Caco-2 (cell line): Measurements from ENCODE around the gene EXOC6. TPM values are rescaled to one million over a fixed set of nuclear protein-coding genes. Genes with fewer than 3 reads are reported as not detected.

Experiments
- BruUV-seq: library from RNA; stranded (reverse); fragments of 400-500 nt; replicated peaks from 2 replicates; lab custom pipeline; 2021; lab: Mats Ljungman, UMichigan
- CTCF ChIA-PET: fragments of 300-600 bp; sonication (Branson Sonifier 250); formaldehyde crosslinking; loops from one replicate; lab custom pipeline; 2022; ENCODE audit warnings: antibody characterized with exemption; lab: Charles Lee
- POLR2A ChIA-PET: fragments of 300-600 bp; sonication (Branson Sonifier 250); formaldehyde crosslinking; loops from one replicate; lab custom pipeline; 2022; ENCODE audit warnings: antibody characterized with exemption; lab: Charles Lee
- DNase-seq, 2 experiments: peaks; one replicate each; pipeline versions ENCODE4 v3.0.0 to v3.0.0-alpha.2; 2020 to 2022
- H3K27me3 ChIP-seq: replicated peaks from 2 replicates; pipeline ENCODE4 v1.6.0; 2011; ENCODE audit warnings: low read length; ENCODE audit not compliant: control insufficient read depth, insufficient read depth
- H3K36me3 ChIP-seq: 2 replicates; pipeline ENCODE4 v1.5.1; 2011; ENCODE audit warnings: low read length; ENCODE audit not compliant: control insufficient read depth, insufficient read depth
- H3K4me1 ChIP-seq: fragments of 250-450 bp; sonication (Bioruptor Pico); 2 replicates; pipeline ENCODE4 v1.5.1; 2020; ENCODE audit warnings: mild to moderate bottlenecking
- H3K4me3 ChIP-seq: 2 replicates; pipeline ENCODE4 v1.5.1; 2011; ENCODE audit warnings: low read depth, mild to moderate bottlenecking, control low read depth, low read length
- H3K9me3 ChIP-seq: fragments of 250-450 bp; sonication (Bioruptor Pico); 2 replicates; pipeline ENCODE4 v1.5.1; 2020; ENCODE audit warnings: mild to moderate bottlenecking, moderate library complexity
- H3K27ac Mint-ChIP-seq: one replicate; pipeline ENCODE4 v1.8.0; 2022; ENCODE audit warnings: mixed read lengths; ENCODE audit not compliant: unreplicated experiment
- H3K27me3 Mint-ChIP-seq: one replicate; pipeline ENCODE4 v1.8.0; 2022; ENCODE audit warnings: mixed read lengths; ENCODE audit not compliant: insufficient read depth, unreplicated experiment
- H3K36me3 Mint-ChIP-seq: one replicate; pipeline ENCODE4 v1.8.0; 2022; ENCODE audit warnings: mild to moderate bottlenecking, mixed read lengths; ENCODE audit not compliant: insufficient read depth, unreplicated experiment
- H3K4me1 Mint-ChIP-seq: one replicate; pipeline ENCODE4 v1.8.0; 2022; ENCODE audit warnings: low read depth, mixed read lengths; ENCODE audit not compliant: unreplicated experiment
- H3K4me3 Mint-ChIP-seq: one replicate; pipeline ENCODE4 v1.8.0; 2022; ENCODE audit warnings: mild to moderate bottlenecking, moderate library complexity, mixed read lengths; ENCODE audit not compliant: unreplicated experiment
- H3K9me3 Mint-ChIP-seq: one replicate; pipeline ENCODE4 v1.8.0; 2022; ENCODE audit warnings: mixed read lengths; ENCODE audit not compliant: unreplicated experiment
- intact Hi-C: fragments of 100-400 bp; cut with micrococcal nuclease; formaldehyde crosslinking; loops from one replicate; pipeline ENCODE4 v1.10.0; 2022; ENCODE audit not compliant: unreplicated experiment
- total RNA-seq: library from RNA; stranded (reverse); gene quantifications from 2 replicates; pipeline ENCODE4 v1.2.3, GENCODE V29; 2022
- TF ChIP-seq, protein P1 (sequence below), 2 experiments: fragments of 200-600 bp in 1 of 2; IDR thresholded peaks; 1 replicate in 1 of 2; 2 replicates in 1 of 2; pipeline versions ENCODE4 v1.5.1 to v1.8.0; 2011 to 2022; ENCODE audit warnings: antibody characterized with exemption in 1 of 2, control low read depth in 1 of 2, inconsistent platforms in 1 of 2, low read depth in 1 of 2, low read length in 1 of 2, mild to moderate bottlenecking in 1 of 2, moderate library complexity in 1 of 2; ENCODE audit not compliant: insufficient read depth in 1 of 2, severe bottlenecking in 1 of 2, unreplicated experiment in 1 of 2

Gene EXOC6
- total RNA-seq, 1 experiment from 2014 or later = 12.5 TPM

DNA sequence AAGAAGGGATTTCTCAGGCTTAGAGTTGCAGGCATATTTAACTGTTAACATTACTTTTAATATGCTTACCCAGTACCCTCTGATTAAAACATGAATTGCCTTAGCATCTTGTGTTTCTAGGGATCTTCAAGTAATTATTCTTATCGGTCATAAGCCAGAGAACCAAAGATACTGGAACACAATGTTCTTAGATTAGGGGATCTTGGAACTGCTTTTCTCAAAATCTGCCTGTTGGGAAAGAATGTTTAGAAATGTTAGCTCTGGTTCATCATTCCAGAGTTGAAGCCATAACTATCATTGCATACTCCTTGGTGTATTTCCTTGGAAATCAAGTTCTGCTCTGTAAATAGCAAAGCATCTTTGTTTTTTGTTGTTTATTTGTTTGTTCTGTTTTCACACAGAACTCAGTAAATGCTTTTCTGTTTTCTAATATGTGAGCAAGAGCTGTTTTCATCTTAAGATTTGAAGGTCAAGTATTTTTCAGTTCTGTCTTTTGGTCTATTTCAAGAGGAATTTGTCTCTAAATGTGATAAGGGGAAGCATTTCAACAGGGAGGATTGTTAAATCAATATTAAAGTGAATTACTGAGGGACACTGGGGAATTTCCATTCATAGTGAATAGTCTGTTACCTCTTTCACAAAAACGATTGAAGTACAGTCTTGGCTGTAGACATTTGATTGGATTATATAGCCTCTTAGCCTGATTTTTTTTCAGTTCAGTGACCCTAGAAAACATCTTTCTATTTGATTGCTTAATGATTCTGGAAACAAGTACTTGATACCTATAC is 109.1 kb downstream of the EXOC6 start:
- intact Hi-C loops = no loop called here
- no peaks in the 10 kb centered on the region for H3K9me3 Mint-ChIP-seq
- H3K36me3 Mint-ChIP-seq = no peaks in the 10 kb centered on the region
- CTCF ChIA-PET = no interaction called here
- BruUV-seq = no TSS peak
- POLR2A ChIA-PET = no interaction called here
- TF ChIP-seq, protein P1, sequence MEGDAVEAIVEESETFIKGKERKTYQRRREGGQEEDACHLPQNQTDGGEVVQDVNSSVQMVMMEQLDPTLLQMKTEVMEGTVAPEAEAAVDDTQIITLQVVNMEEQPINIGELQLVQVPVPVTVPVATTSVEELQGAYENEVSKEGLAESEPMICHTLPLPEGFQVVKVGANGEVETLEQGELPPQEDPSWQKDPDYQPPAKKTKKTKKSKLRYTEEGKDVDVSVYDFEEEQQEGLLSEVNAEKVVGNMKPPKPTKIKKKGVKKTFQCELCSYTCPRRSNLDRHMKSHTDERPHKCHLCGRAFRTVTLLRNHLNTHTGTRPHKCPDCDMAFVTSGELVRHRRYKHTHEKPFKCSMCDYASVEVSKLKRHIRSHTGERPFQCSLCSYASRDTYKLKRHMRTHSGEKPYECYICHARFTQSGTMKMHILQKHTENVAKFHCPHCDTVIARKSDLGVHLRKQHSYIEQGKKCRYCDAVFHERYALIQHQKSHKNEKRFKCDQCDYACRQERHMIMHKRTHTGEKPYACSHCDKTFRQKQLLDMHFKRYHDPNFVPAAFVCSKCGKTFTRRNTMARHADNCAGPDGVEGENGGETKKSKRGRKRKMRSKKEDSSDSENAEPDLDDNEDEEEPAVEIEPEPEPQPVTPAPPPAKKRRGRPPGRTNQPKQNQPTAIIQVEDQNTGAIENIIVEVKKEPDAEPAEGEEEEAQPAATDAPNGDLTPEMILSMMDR (IDR thresholded peaks at IDR 0.05; ENCODE audit: insufficient read depth in 1 of 2, low read depth in 1 of 2, low read length in 1 of 2, severe bottlenecking in 1 of 2, unreplicated experiment in 1 of 2) = no peak
- no peaks in the 10 kb centered on the region for H3K36me3 ChIP-seq
- H3K27me3 Mint-ChIP-seq = no peaks in the 10 kb centered on the region
- H3K9me3 ChIP-seq = no peaks in the 10 kb centered on the region
- H3K27ac Mint-ChIP-seq = no peak overlapping the region
- H3K4me3 ChIP-seq = no peak overlapping the region
- H3K4me1 Mint-ChIP-seq = no peaks in the 10 kb centered on the region
- no peaks in the 10 kb centered on the region for H3K4me1 ChIP-seq
- H3K4me3 Mint-ChIP-seq = no peak overlapping the region
- H3K27me3 ChIP-seq = no peaks in the 10 kb centered on the region
- no peak for DNase-seq

DNA sequence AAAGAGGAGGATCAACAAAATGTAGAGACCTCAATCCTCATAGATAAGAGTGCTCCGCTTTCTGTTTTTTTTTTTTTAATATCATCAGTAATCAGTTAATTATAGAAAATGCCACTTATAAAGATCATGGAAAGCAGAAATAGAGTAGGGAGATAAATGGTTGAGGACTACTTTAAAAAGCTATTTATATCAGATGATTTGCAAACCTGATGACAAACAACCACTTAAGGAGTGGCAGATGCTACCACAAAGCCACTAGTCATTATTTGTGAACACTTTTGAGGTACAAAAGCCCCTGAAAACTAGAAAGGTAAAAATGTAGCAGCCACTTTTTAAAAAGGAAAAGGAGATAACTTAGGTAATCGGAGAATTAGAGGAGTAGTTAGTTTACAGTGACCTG is 113.3 kb downstream of the EXOC6 start:
- H3K9me3 Mint-ChIP-seq = no peaks in the 10 kb centered on the region
- no peak for DNase-seq
- H3K36me3 Mint-ChIP-seq = no peaks in the 10 kb centered on the region

DNA sequence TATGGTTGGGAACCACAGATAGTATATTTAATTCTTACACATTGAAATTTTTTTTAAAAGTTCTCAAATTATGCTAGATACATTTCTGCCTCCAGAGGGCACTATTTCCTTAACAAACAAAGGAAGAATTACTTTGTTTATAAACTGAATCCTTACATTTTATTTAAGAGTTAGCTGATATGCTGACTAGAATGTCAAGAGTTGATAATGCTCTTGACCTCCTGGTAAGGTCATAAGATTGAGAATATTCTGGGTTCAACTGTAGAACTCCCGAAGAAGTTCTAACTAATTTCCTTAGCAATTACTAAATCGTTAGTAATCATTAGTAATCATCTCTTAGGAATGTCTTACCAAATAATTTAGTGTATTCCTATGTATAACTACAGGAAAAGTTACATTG is 117.0 kb downstream of the EXOC6 start:
- POLR2A ChIA-PET = no interaction called here
- Mint-ChIP-seq H3K4me1 (no peaks in the 10 kb centered on the region), H3K27ac (no peak overlapping the region), H3K27me3 (no peaks in the 10 kb centered on the region), H3K36me3 (no peaks in the 10 kb centered on the region), H3K9me3 (no peaks in the 10 kb centered on the region), H3K4me3 (no peak overlapping the region)
- TF ChIP-seq, protein P1 (IDR thresholded peaks at IDR 0.05; ENCODE audit: insufficient read depth in 1 of 2, low read depth in 1 of 2, low read length in 1 of 2, severe bottlenecking in 1 of 2, unreplicated experiment in 1 of 2) = peak; percentile 56 to 59
- no peaks in the 10 kb centered on the region for H3K9me3 ChIP-seq
- DNase-seq = peak in 1 of 2 experiments; percentile 49
- no peaks in the 10 kb centered on the region for H3K27me3 ChIP-seq
- CTCF ChIA-PET = no interaction called here
- BruUV-seq = no TSS peak
- no peak overlapping the region for H3K4me3 ChIP-seq
- H3K4me1 ChIP-seq = no peaks in the 10 kb centered on the region
- intact Hi-C loops = loop anchor here (1.0 to 2.0 kb wide), 2 partner anchors 73 to 79 kb away; no protein-coding TSS in a partner anchor
- H3K36me3 ChIP-seq = no peaks in the 10 kb centered on the region

More for the DNA sequence above, 113.3 kb downstream of the EXOC6 start:
- Histone ChIP-seq H3K36me3 (no peaks in the 10 kb centered on the region), H3K4me1 (no peaks in the 10 kb centered on the region), H3K27me3 (no peaks in the 10 kb centered on the region), H3K9me3 (no peaks in the 10 kb centered on the region), H3K4me3 (no peak overlapping the region)
- CTCF ChIA-PET = no interaction called here
- Mint-ChIP-seq H3K27me3 (no peaks in the 10 kb centered on the region), H3K4me3 (no peak overlapping the region), H3K27ac (no peak overlapping the region), H3K4me1 (no peaks in the 10 kb centered on the region)
- TF ChIP-seq, protein P1 (IDR thresholded peaks at IDR 0.05; ENCODE audit: insufficient read depth in 1 of 2, low read depth in 1 of 2, low read length in 1 of 2, severe bottlenecking in 1 of 2, unreplicated experiment in 1 of 2) = no peak
- no TSS peak for BruUV-seq
- intact Hi-C loops = no loop called here
- POLR2A ChIA-PET = no interaction called here
